Tracheal epithelial cell (primary cell): ENCODE measurements around the gene NUDT1. TPM values are rescaled to one million over a fixed set of nuclear protein-coding genes. Genes with fewer than 3 reads are reported as not detected.

Experiments used
- total RNA-seq: library from RNA; depleted of rRNA; stranded (reverse); fragments of >200 nt; gene quantifications from 2 replicates; pipeline ENCODE4 v1.2.1, GENCODE V29; 2014

NUDT1 gene
- 9.0 and 13.5 TPM in 2 replicates for total RNA-seq

GRCh38 chr7:2241580-2242540 is at the start of gene NUDT1, which contains the start of gene MRM2:
TSS of gene NUDT1 (plus strand) at chr7:2242226. CDS start at chr7:2244575, 2,349 bp downstream.
TSS of gene MRM2 (minus strand) at chr7:2242205. CDS start at chr7:2242169, 36 bp downstream.

GRCh38 chr7:2232766-2233520 is 9.1 kb upstream of the NUDT1 start, which contains the start of gene MAD1L1:
TSS of gene MAD1L1 (minus strand) at chr7:2232945. CDS start at chr7:2230133, 2,812 bp downstream.

Other genes with a start within 250 kb of the NUDT1 start
- gene MAD1L1, start 9.3 kb upstream of the NUDT1 start, total RNA-seq: 70.1 and 92.8 TPM in 2 replicates
- 16.9 and 17.3 TPM in 2 replicates for gene MRM2, start within 50 bp of the NUDT1 start, total RNA-seq
- 7.5 and 8.4 TPM in 2 replicates for gene SNX8, start 72.2 kb downstream of the NUDT1 start, total RNA-seq
- gene EIF3B, start 112.6 kb downstream of the NUDT1 start, total RNA-seq: 254 and 325 TPM in 2 replicates
- gene CHST12, start 161.4 kb downstream of the NUDT1 start, total RNA-seq: 0.43 and 1.7 TPM in 2 replicates
- gene GRIFIN, start 234.2 kb downstream of the NUDT1 start, total RNA-seq: not detected in 2 replicates